K562 (cell line): ENCODE results near the gene GPRIN1. TPM values are rescaled to one million over a fixed set of nuclear protein-coding genes. Genes with fewer than 3 reads are reported as not detected.

ENCODE experiments used
- ARID1B ChIP-seq: fragments of 450-650 bp; IDR thresholded peaks from 2 replicates; pipeline ENCODE4 v1.6.1; 2016; ENCODE audit warnings: antibody characterized with exemption, mild to moderate bottlenecking, inconsistent platforms
- BMI1 ChIP-seq: fragments of 150-350 bp; IDR thresholded peaks from 2 replicates; pipeline ENCODE4 v1.6.1; 2014; ENCODE audit warnings: low read length
- BRF1 ChIP-seq: IDR thresholded peaks from 3 replicates; pipeline ENCODE4 v1.6.1; 2011; ENCODE audit warnings: borderline replicate concordance, mild to moderate bottlenecking; ENCODE audit not compliant: insufficient read length; ENCODE audit errors: extremely low read depth
- CHD2 ChIP-seq: IDR thresholded peaks from 2 replicates; pipeline ENCODE4 v1.6.1; 2011; ENCODE audit warnings: low read depth, low read length
- E2F6 ChIP-seq, 2 experiments: IDR thresholded peaks; 2 replicates each; pipeline ENCODE4 v1.6.1; 2011; ENCODE audit warnings: borderline replicate concordance in 1 of 2, control low read depth in 1 of 2, low read depth in 1 of 2, low read length in 1 of 2, mild to moderate bottlenecking in 1 of 2, mixed read lengths in 1 of 2, moderate library complexity in 1 of 2; ENCODE audit not compliant: insufficient read depth in 1 of 2, insufficient read length in 1 of 2, poor library complexity in 1 of 2, severe bottlenecking in 1 of 2; ENCODE audit errors: extremely low read depth in 1 of 2
- EHMT2 ChIP-seq: fragments of 450-650 bp; IDR thresholded peaks from 2 replicates; pipeline ENCODE4 v1.6.1; 2018; ENCODE audit warnings: antibody characterized with exemption
- EP300 ChIP-seq: IDR thresholded peaks from 2 replicates; pipeline ENCODE4 v1.6.1; 2012; ENCODE audit warnings: low read length, improper control_type of control experiment
- ERF ChIP-seq: fragments of 450-650 bp; formaldehyde crosslinking; IDR thresholded peaks from 2 replicates; pipeline ENCODE4 v1.4.0; 2020; ENCODE audit warnings: mild to moderate bottlenecking, mixed read lengths
- FOXJ3 ChIP-seq: sonication (generic); formaldehyde crosslinking; IDR thresholded peaks from 2 replicates; pipeline ENCODE4 v1.4.0; 2020; ENCODE audit warnings: mild to moderate bottlenecking, missing genetic modification reagents
- HDGF ChIP-seq: fragments of 450-650 bp; IDR thresholded peaks from 2 replicates; pipeline ENCODE4 v1.6.1; 2016
- KLF1 ChIP-seq: fragments of 450-650 bp; IDR thresholded peaks from 2 replicates; pipeline ENCODE4 v1.6.1; 2016; ENCODE audit warnings: missing genetic modification characterization, missing compliant biosample characterization
- MCM3 ChIP-seq: fragments of 450-650 bp; IDR thresholded peaks from 2 replicates; pipeline ENCODE4 v1.6.1; 2016
- MNT ChIP-seq, 2 experiments: fragments of 450-650 bp; conservative IDR thresholded peaks; 2 replicates each; pipeline ENCODE4 v1.6.1; 2017; ENCODE audit warnings: mild to moderate bottlenecking in 2 of 2, moderate library complexity in 2 of 2
- MTA2 ChIP-seq: fragments of 450-650 bp; IDR thresholded peaks from 2 replicates; pipeline ENCODE4 v1.6.1; 2016; ENCODE audit warnings: low read depth
- NR2F6 ChIP-seq: fragments of 450-650 bp; formaldehyde crosslinking; IDR thresholded peaks from 2 replicates; pipeline ENCODE4 v1.4.0; 2020; ENCODE audit warnings: mild to moderate bottlenecking
- NRF1 ChIP-seq, 2 experiments: fragments of 450-650 bp; IDR thresholded peaks in 1 of 2; conservative IDR thresholded peaks in 1 of 2; 2 replicates each; pipeline ENCODE4 v1.6.1; 2014; ENCODE audit warnings: mild to moderate bottlenecking in 2 of 2
- PHF21A ChIP-seq: fragments of 450-650 bp; IDR thresholded peaks from 2 replicates; pipeline ENCODE4 v1.6.1; 2017; ENCODE audit warnings: low read depth, borderline replicate concordance
- RCOR1 ChIP-seq, 2 experiments: IDR thresholded peaks; 2 replicates each; pipeline ENCODE4 v1.6.1; 2012; ENCODE audit warnings: low read depth in 2 of 2, low read length in 2 of 2, borderline replicate concordance in 1 of 2, improper control_type of control experiment in 1 of 2
- RHOXF2B ChIP-seq: fragments of 250-450 bp; sonication (Bioruptor Pico); conservative IDR thresholded peaks from 2 replicates; pipeline ENCODE4 v1.5.1; 2021
- SP2 ChIP-seq: IDR thresholded peaks from 2 replicates; pipeline ENCODE4 v1.6.1; 2011; ENCODE audit warnings: mild to moderate bottlenecking, low read depth, low read length, moderate library complexity; ENCODE audit not compliant: poor library complexity, severe bottlenecking; ENCODE audit errors: extremely low read depth
- TRIM28 ChIP-seq: fragments of 450-650 bp; IDR thresholded peaks from 2 replicates; pipeline ENCODE4 v1.6.1; 2017
- ZBTB17 ChIP-seq: fragments of 450-650 bp; formaldehyde crosslinking; IDR thresholded peaks from 2 replicates; pipeline ENCODE4 v1.4.0; 2020; ENCODE audit warnings: mild to moderate bottlenecking
- ZEB2 ChIP-seq: fragments of 450-650 bp; IDR thresholded peaks from 2 replicates; pipeline ENCODE4 v1.6.1; 2016
- ZKSCAN3 ChIP-seq: fragments of 250-450 bp; sonication (Bioruptor Pico); IDR thresholded peaks from 2 replicates; pipeline ENCODE4 v1.4.0; 2020
- ZNF133 ChIP-seq: fragments of 250-450 bp; sonication (Bioruptor Pico); IDR thresholded peaks from 2 replicates; pipeline ENCODE4 v1.4.0; 2020; ENCODE audit warnings: mild to moderate bottlenecking
- ZNF197 ChIP-seq: fragments of 200-800 bp; sonication (Bioruptor generic); IDR thresholded peaks from 2 replicates; pipeline ENCODE4 v1.6.1; 2016; ENCODE audit warnings: low read depth, missing genetic modification characterization, missing compliant biosample characterization
- ZNF507 ChIP-seq: conservative IDR thresholded peaks from 2 replicates; pipeline ENCODE4 v1.6.1; 2017; ENCODE audit warnings: missing genetic modification characterization, missing compliant biosample characterization
- ZSCAN32 ChIP-seq: fragments of 450-650 bp; formaldehyde crosslinking; IDR thresholded peaks from 2 replicates; pipeline ENCODE4 v1.4.0; 2020; ENCODE audit warnings: mild to moderate bottlenecking, moderate library complexity
- polyA plus RNA-seq, 8 experiments: library from polyadenylated mRNA; depleted of rRNA in 4 of 8; stranded (reverse) in 5 of 8; unstranded in 3 of 8; fragments of >200 nt; fragmentation: Nextera tagmentation in 2 of 8; fragmentation: Illumina TruSeq in 1 of 8; extraction: Ambion mirVana in 2 of 8; extraction: Trizol in 1 of 8; gene quantifications; 2 replicates each; pipeline versions ENCODE4 v1.2.1 to v1.2.3, GENCODE V29; 2011 to 2014; ENCODE audit warnings: inconsistent platforms in 1 of 8, missing spikeins in 1 of 8
- total RNA-seq, 7 experiments: library from RNA; depleted of rRNA in 6 of 7; stranded (reverse); fragments of >200 nt in 6 of 7; fragmentation: Illumina TruSeq in 2 of 7; extraction: Trizol in 2 of 7; gene quantifications; 2 replicates each; pipeline versions ENCODE4 v1.2.1 to v1.2.3, GENCODE V29; 2011 to 2021; ENCODE audit warnings: low replicate concordance in 1 of 7
- TF ChIP-seq, protein P1 (sequence below): sonication (generic); formaldehyde crosslinking; IDR thresholded peaks from 2 replicates; pipeline ENCODE4 v1.8.0; 2022; ENCODE audit warnings: mild to moderate bottlenecking, low read depth, missing genetic modification reagents

Gene GPRIN1
- total and polyA plus RNA-seq, 9 of the 15 experiments (the other 6 are each of a cell fraction or from before 2014, with no cell fraction given), result 0.15 to 11.6 (median 4.4) TPM

DNA sequence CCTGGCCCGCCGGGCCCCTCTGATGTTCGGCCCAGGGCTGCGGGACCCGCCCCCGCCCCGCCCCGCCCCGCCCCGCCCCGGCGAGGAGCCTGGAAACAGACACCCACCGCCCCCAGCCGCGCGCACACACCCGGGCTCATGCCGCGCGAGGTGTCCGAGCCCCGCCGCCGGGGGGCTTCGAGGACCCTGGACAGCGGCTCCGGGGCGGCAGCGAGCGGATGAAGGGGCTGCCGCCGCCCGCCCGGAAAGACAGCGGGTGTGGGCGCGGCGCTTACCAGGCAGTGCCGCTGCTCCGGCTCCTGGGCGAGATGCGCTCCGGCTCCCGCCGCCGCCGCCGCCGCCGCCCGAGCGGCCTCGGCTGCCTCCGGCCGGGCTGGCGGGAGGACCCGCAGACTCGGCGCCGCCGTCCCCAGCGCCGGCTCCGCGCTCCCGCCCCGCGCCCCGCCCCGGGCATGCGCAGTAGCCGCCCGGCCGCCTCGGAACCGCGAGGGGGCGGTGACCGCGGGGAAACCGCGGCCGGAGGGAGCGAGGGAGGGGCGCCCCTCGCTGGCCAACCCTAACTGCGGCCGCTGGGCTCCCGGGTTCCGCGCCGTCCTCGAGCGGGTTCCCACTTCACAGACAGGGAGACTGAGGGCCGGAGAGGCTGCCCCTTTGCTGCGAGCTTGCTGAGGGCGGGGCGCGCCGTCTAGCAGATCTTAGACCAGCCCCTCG is at the start of gene GPRIN1 (continued):
- TF ChIP-seq ZNF197 (CRISPR knock-in tag) (no peak), E2F6 (IDR thresholded peaks at IDR 0.05; ENCODE audit: borderline replicate concordance in 1 of 2, extremely low read depth in 1 of 2, insufficient read depth in 1 of 2, insufficient read length in 1 of 2, low read depth in 1 of 2, low read length in 1 of 2, poor library complexity in 1 of 2, severe bottlenecking in 1 of 2) (peak in 1 of 2 experiments; percentile 70), CHD2 (no peak), NR2F6 (CRISPR knock-in tag) (no peak), EP300 (no peak), ZNF133 (CRISPR knock-in tag) (no peak), ZSCAN32 (CRISPR knock-in tag) (no peak), ERF (CRISPR knock-in tag) (no peak), PHF21A (no peak), MTA2 (no peak), BRF1 (no peak), MNT (conservative IDR thresholded peaks at IDR 0.05) (0 out of 4 replicates have a peak, but pooled peaks of 1 of the 2 experiments have one; percentile 22), ARID1B (no peak), KLF1 (tag) (no peak), RCOR1 (IDR thresholded peaks at IDR 0.05; ENCODE audit: borderline replicate concordance in 1 of 2, low read depth in 2 of 2, low read length in 2 of 2) (peak in 1 of 2 experiments; percentile 35; a peak in 1 of 4 replicates), BMI1 (no peak), ZKSCAN3 (CRISPR knock-in tag) (no peak), TRIM28 (no peak), ZNF507 (tag) (no peak), RHOXF2B (no peak), SP2 (no peak), HDGF (no peak), ZEB2 (no peak), MCM3 (no peak), ZBTB17 (CRISPR knock-in tag) (no peak), NRF1 (conservative IDR thresholded peaks at IDR 0.05 in 1 of 2, IDR thresholded peaks at IDR 0.05 in 1 of 2) (peak; percentile 84 to 87), FOXJ3 (CRISPR knock-in tag) (no peak), EHMT2 (0 out of 2 replicates have a peak, but pooled peaks have one; percentile 59)
- TF ChIP-seq, protein P1, sequence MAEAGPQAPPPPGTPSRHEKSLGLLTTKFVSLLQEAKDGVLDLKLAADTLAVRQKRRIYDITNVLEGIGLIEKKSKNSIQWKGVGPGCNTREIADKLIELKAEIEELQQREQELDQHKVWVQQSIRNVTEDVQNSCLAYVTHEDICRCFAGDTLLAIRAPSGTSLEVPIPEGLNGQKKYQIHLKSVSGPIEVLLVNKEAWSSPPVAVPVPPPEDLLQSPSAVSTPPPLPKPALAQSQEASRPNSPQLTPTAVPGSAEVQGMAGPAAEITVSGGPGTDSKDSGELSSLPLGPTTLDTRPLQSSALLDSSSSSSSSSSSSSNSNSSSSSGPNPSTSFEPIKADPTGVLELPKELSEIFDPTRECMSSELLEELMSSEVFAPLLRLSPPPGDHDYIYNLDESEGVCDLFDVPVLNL (CRISPR knock-in tag), result no peak
